Measurements from ENCODE around the gene ATP6V0A1.
"Not testable (repeated sequence)": the region's sequence is repeated elsewhere in the genome, so short reads cannot be mapped to it uniquely, and the experiment has no call there.

The ATP6V0A1 gene

DNA sequence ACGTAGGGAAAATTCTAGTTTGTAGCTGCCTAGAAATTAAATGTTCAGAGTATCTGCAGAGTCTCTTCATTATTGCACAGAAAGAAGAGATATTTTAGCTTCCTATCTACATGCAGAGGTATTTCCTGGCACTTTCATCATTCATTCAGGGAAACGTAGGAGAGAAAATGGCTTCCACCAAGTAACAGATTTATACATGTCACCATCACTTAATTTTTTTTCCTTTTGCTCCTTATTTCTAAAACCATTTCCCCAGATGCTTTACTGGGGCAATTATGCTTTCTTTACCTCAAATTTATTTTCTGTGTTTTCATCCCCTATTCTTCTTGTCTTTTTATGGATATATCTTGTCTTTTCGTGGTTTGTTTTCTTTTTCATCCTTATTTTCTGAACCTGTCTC lies 18.5 kb downstream of the ATP6V0A1 start:
- no peak for DNase-seq (ENCODE audit: low read depth)

GRCh38 chr17:42477824-42478223 lies 19.1 kb downstream of the ATP6V0A1 start:
- DNase-seq (ENCODE audit: low read depth) = not testable (repeated sequence)

DNA sequence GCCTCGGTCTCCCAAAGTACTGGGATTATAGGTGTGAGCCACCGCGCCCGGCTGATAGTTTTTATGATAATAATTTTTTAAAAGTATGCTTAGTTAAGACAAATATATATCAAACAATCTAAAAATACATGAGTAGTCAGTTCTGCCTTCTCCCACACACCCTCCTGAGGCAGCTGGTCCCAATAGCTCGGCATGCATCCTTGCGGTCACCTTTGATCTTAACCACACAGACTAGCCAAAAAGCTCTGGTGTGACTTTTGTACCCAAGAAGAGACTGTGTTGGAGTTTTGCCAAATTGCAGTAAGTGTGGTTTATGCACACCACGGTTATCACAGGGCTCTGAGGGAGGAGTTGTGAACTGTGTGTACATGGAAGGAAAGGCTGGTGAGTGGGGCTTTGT lies 25.6 kb downstream of the ATP6V0A1 start:
- no peak for DNase-seq (ENCODE audit: low read depth)

DNA sequence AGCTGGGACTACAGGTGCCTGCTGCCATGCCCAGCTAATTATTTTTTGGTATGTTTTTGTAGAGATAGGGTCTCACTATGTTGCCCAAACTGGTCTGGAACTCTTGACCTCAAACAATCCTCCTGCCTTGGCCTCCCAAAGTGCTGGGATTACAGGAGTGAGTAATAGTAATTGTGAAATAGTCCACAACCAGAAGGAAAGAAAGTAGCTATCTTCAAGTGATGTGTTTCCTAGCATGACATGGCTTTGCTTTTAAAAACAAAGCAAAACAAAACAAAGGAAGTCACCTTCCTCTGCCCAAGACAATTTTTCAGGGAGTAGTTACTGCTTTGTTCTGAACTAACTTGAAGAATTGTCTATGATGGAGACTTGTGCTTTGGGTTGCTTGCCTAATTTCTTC lies 27.0 kb downstream of the ATP6V0A1 start:
- no peak for DNase-seq (ENCODE audit: low read depth)

DNA sequence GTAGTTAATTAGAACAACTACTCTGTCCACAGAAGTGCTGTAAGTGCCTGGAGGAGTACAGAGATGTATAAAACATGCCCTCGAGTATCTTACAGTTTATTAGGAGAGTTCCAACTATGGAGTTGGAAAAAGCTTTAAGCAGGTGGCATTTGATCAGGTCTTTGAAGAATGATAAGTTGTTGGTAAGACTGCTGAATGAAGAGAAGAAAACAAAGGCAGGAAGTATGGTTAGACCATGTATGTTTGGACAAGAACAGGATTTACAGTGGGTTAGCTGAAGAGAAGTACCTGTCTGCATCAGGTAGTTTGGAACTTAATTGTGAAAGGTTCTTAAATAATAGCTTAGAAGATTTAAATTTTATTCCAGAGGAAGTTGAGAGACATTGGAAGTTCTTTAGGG lies 29.4 kb downstream of the ATP6V0A1 start:
- DNase-seq (ENCODE audit: low read depth) = no peak

DNA sequence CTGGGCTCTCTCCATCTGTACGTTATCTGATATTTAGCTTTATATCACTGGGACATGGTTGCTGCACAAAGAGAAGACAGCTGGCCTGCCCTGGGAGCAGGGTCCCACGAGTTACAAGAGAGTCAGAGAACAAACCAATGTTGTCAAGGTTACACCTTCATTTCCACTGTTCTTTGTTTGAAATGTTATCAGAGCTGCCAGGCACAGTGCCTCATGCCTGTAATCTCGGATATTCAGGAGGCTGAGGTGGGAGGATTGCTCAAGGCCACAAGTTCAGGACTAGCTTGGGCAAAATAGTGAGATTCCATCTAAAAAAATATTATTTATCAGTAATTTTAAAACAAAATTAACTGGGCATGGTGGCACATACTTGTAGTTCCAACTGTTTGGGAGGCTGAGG lies 34.6 kb downstream of the ATP6V0A1 start:
- DNase-seq (ENCODE audit: low read depth) = no peak

DNA sequence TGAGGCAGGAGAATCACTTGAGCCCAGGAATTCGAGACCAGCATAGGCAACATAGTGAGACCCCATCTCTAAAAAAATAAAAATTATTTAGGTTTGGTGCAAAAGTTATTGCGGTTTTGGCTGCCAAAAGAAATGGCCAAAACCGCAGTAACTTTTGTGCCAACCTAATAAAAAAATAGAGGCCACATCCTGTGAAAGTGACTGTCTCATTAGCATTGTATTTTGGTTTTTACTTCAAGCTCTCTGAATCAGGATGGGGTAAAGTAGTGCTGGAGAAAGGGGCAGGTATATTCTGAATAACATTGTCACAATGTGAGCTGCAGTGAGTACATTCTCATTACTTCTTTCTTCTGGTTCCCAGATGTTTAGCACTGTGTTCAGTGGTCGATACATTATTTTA lies 36.0 kb downstream of the ATP6V0A1 start:
- DNase-seq (ENCODE audit: low read depth) = no peak

DNA sequence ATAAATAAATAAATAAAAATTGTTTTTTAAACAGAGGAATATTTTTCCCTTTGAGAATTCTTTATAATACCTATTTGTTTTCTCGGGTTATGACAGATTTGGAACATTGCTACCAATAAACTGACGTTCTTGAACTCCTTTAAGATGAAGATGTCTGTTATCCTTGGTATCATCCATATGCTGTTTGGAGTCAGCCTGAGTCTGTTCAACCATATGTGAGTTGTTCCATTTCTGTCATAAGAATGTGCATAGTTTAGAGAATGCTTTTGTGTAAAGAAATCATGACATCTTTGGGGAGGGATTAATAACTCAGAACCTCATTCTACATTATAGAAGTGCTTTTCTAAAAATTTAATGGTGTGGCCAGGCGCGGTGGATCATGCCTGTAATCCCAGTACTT lies 40.1 kb downstream of the ATP6V0A1 start:
- DNase-seq (ENCODE audit: low read depth) = no peak

GRCh38 chr17:42502091-42502490 lies 43.4 kb downstream of the ATP6V0A1 start:
- no peak for DNase-seq (ENCODE audit: low read depth)

DNA sequence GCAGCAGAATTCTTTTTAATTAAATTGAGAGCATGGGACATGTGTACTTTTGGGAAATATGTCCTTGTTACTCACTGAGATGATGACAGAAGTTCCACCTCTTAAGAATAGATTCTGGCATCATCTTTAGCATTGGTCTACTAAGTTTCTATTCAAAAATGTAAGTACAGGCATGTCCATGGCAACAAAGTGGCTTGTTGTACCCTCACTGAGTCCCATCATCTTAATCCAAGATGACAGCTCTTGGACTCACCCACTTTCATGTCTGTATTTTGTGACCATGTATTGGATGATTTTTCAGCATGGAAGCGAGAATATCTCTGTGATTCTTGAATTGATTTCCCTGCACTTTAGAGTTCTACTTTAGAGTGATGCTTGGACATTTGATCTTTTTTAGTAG lies 44.2 kb downstream of the ATP6V0A1 start:
- DNase-seq (ENCODE audit: low read depth) = no peak

- DNase-seq (ENCODE audit: low read depth) = no peak
Measured at GRCh38 chr17:42507671-42508070, 49.0 kb downstream of the ATP6V0A1 start.

- DNase-seq (ENCODE audit: low read depth) = no peak
Measured at GRCh38 chr17:42508426-42509165, 49.9 kb downstream of the ATP6V0A1 start.

- no peak for DNase-seq (ENCODE audit: low read depth)
Measured at GRCh38 chr17:42509409-42509808, 50.7 kb downstream of the ATP6V0A1 start.

DNA sequence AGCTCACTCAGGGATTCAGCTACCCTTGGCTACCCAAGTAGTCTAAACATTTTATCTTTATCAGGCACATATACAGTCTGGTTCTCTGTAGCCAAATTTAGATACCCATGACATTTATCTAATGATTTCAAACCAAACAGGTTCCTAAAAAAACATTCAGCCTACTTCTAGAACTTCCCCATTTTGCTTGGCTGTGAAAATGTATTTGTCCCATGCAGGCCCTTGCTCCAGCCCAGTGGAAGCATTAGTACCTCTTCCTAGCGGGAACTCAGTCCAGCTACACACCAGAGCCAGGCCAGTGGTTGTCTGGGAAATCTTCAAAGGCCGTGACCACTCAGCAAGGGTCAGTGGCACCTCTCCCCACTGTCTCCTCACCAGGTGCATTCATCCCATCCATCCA lies 51.2 kb downstream of the ATP6V0A1 start:
- no peak for DNase-seq (ENCODE audit: low read depth)

DNA sequence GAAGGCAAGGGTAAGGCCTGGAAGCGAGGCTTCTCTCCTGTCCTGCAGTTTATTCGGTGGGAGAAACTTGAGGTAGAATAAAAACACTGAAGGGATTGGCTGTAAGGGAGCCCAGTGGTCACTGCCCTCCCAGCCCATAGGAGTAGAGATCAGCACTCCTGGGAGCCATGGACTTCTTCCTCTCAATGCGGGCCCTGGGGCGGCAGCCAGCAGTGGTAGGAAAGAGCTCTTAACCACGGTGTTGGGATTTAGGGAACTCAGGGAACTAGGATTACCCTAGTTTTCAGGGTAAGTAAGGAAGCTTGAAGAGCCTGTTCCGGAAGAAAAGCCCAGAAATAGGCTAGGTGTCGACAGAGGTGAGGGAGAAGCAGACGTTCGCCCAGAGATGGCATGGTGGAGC lies 53.6 kb downstream of the ATP6V0A1 start:
- DNase-seq (ENCODE audit: low read depth) = no peak

GRCh38 chr17:42512733-42513251 lies 54.1 kb downstream of the ATP6V0A1 start:
- no peak for DNase-seq (ENCODE audit: low read depth)

GRCh38 chr17:42513686-42514085 lies 55.0 kb downstream of the ATP6V0A1 start:
- no peak for DNase-seq (ENCODE audit: low read depth)

GRCh38 chr17:42514279-42514678 lies 55.6 kb downstream of the ATP6V0A1 start:
- DNase-seq (ENCODE audit: low read depth) = no peak

DNA sequence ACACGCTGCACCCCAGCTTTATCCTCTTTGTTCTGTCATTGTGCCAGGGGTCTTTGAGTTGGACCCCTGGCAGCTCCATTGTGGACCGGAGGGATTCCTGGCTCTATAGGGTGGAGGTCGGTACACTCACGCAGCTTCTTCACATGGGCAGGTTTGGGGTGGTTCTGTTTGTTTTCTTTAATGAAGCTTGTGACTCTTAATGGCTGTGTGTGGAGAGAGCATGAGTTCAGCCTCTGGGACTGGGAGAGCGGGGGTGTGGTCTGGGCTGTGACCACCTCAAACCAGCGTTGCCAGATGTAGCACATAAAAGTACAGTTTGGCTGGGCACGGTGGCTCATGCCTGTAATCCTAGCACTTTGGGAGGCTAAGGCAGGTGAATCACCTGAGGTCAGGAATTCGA lies 56.2 kb downstream of the ATP6V0A1 start:
- no peak for DNase-seq (ENCODE audit: low read depth)

GRCh38 chr17:42517516-42517915 lies 58.8 kb downstream of the ATP6V0A1 start:
- peak; percentile 89 for DNase-seq (ENCODE audit: low read depth)

DNA sequence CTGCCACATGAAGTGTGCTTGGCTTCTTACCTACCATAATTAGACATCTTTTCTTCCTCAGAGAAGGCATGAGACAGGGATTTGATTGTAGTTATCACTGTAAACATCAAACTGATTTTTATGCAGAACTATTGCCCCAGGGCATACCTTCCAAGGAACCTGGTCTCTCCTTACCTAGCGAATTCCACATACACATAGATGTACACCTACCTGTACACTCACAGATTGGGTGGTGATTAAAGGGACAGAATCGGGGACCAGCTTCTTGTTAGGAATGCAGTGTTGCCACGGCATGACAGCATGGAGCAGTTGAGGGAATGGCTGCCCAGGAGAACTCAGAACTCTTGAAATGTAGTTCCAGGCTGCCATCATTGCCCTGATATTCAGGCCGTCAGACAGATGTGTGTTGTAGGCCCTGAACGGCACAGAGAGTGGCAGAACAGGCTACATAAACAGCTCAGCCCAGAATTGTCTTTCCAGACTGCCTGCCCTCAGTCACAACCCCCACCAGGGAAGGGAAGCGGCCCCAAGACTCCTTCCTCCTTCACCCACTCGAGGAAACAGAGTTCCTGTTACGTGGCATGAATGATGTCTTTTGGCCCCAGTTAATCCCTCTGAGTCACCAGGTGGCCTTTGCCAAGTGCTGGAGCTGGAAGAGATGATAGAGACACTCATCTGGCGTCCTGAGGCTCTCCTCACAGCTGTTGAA lies 59.5 kb downstream of the ATP6V0A1 start:
- DNase-seq (ENCODE audit: low read depth) = peak; percentile 96

GRCh38 chr17:42518755-42519545 lies 60.3 kb downstream of the ATP6V0A1 start:
- DNase-seq (ENCODE audit: low read depth) = no peak
